GM19397 (cell line): Measurements from ENCODE around the gene C22orf39.

Source experiments
- ATAC-seq: cut with Tn5 transposase; IDR thresholded peaks from one replicate; pipeline ENCODE4 v1.9.1; 2021; ENCODE audit warnings: mild to moderate bottlenecking, moderate library complexity; ENCODE audit not compliant: unreplicated experiment

Gene C22orf39

DNA sequence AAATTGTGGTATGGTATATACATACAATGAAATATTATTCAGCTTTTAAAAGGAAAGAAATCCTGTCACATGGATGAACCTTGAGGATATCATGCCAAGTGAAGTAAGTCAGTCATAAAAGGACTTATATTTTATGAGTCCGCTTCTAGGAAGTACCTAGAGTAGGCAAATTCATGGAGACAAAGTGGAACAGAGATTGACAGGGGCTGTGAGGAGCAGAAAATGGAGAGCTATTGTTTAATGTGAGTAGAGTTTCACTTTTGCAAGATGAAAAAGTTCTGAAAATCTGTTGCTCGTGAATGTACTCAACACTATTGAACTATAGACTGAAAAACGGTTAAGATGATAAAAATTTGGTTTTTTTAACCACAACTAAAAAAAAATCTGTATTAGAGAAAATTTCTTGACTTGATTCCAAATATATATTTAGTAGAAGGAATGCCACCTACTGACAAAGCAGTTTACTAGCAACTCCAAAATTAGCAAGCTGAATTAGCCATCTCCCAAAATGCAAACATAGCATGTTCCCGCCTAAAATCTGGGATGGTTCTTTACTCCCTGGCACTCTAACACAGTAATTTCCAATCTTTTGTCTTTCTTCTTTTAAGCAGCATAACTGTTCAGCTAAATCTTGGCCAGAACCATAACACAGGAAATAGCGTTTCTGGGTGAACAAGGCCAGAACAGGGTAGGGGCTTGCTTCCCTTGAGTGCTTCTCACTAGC is 30.0 kb upstream of the C22orf39 start:
- no peak for ATAC-seq

DNA sequence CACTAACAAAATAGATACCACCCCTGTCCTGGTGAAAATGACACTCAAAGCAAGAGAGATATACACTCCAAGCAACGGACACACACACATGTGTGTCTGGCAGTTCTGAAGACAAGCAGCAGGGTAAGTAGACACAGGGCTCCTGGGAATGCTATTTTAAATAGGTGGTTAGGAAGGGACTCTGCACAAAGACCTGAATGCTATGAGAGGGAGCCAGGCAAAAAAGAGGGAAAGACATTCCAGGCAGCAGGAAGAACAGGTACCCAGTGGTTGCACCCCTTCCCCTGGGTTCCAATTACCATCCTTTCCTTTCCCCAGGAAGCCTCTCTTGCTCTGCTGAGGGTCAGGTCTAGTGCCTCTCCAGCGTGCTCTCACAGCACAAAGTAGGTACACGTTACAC is 28.5 kb upstream of the C22orf39 start:
- no peak for ATAC-seq

DNA sequence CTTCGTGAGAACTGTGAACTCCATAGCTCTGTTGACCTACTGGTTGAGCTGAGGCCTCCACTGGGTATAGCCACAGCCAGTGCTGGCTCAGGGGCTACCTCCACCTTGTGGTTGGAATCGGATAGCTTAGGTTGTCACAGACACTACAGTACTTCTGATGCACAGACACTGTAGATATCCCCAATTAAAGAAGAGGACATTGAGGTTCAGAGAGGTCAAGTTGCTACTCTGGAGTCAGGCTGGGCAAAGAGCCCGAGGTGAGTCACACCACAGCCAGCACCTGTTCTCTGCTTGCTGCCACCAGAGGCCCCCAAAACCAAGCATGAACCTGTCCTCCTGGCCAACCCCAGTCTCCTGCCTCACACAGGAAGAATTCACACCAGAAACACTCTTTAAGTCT is 26.1 kb upstream of the C22orf39 start:
- no peak for ATAC-seq

GRCh38 chr22:19472233-19472632 is 24.7 kb upstream of the C22orf39 start:
- no peak for ATAC-seq

- ATAC-seq = no peak
Observed at GRCh38 chr22:19471572-19471971, 24.1 kb upstream of the C22orf39 start.

GRCh38 chr22:19470010-19470409 is 22.5 kb upstream of the C22orf39 start:
- no peak for ATAC-seq

- no peak for ATAC-seq
Observed at GRCh38 chr22:19469421-19469820, 21.9 kb upstream of the C22orf39 start.

DNA sequence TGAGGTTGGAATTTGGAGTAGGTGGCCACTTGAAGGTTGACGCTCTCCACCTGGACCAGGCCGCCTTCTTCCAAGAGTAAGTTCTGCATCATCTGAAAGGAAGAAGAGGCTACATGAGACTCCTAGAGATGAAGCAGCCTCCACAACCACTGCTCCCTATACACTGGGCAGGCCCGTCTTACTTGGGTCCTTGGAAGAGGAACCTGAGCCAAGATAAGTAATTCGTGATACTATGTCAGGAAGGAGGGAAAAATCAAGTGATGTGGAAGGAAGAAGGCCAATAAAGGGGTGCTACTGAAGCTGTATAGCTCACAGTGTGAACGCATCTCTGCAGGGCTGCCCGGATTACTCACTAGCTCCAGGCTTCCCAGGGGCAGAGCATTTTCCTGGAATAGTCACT is 20.4 kb upstream of the C22orf39 start:
- no peak for ATAC-seq

DNA sequence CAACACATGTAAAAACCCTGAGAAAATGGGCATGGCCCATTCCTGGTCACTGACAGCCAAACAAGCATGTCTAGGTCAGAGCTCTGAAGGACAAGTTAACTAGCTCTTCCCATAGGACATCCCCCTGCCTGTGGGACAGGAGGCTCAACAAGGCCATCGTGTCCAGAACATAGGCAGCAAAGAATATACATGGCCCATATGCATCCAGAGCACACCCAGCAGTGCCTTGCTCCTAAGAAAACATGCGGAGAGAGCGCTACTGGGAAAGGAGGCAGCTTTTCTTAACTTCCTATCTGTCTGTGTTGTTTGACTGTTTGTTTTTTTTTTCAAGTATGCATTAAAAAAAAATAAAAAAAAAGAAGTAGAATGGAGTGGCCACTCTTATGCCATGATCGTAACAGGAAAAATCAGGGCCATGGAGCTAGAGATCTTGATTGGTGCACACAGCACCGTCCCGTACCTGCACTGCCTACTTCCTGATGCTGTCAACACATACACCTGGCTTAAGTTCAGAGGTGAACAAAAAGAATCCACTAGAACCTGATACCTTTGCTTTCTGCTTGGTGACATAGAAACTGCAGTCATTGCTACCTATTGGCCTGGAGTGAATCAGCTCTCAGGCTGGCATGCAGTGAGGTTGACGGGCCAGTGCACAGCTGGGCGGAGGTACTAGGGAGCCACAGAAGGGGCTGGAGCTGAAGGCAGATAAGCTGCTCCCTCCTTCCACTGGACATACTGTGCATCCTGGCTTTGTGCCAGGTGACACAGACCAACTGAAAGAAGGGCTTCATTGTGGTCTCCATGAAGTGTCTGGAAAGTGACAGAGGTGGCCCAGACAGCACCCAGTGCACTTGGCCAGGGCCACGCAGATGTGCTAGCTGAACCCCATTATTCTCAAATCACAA is 19.6 kb upstream of the C22orf39 start:
- no peak for ATAC-seq

GRCh38 chr22:19466126-19466716 is 18.7 kb upstream of the C22orf39 start:
- ATAC-seq = no peak

- ATAC-seq = no peak
Observed at GRCh38 chr22:19464975-19465374, 17.5 kb upstream of the C22orf39 start.

- no peak for ATAC-seq
Observed at GRCh38 chr22:19464546-19464945, 17.0 kb upstream of the C22orf39 start.

- ATAC-seq = no peak
Observed at GRCh38 chr22:19463491-19464469, 16.3 kb upstream of the C22orf39 start.

GRCh38 chr22:19463008-19463407 is 15.5 kb upstream of the C22orf39 start:
- ATAC-seq = no peak

- ATAC-seq = no peak
Observed at GRCh38 chr22:19461506-19461905, 14.0 kb upstream of the C22orf39 start.

- ATAC-seq = no peak
Observed at GRCh38 chr22:19460036-19460435, 12.5 kb upstream of the C22orf39 start.

GRCh38 chr22:19457828-19458428 is 10.4 kb upstream of the C22orf39 start:
- no peak for ATAC-seq

DNA sequence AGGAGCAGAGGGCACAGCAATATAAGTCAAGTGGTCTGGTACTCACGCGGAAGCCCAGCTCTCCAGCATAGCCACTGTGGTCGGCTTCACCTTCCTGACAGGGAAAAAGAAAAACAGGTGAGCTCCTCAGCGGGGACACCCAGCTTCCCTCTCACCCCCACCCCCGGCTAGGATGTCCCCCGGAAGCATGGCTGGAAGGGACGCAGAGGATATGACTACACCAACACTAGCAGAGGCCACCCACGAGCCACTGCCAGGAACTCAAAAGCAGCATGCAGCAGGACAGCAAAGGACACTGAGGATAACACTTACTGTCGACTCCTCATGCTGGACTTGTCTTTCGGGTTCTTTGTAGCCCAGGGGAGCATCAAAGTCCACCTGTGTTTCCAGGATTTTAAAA is 9.0 kb upstream of the C22orf39 start:
- ATAC-seq = no peak

DNA sequence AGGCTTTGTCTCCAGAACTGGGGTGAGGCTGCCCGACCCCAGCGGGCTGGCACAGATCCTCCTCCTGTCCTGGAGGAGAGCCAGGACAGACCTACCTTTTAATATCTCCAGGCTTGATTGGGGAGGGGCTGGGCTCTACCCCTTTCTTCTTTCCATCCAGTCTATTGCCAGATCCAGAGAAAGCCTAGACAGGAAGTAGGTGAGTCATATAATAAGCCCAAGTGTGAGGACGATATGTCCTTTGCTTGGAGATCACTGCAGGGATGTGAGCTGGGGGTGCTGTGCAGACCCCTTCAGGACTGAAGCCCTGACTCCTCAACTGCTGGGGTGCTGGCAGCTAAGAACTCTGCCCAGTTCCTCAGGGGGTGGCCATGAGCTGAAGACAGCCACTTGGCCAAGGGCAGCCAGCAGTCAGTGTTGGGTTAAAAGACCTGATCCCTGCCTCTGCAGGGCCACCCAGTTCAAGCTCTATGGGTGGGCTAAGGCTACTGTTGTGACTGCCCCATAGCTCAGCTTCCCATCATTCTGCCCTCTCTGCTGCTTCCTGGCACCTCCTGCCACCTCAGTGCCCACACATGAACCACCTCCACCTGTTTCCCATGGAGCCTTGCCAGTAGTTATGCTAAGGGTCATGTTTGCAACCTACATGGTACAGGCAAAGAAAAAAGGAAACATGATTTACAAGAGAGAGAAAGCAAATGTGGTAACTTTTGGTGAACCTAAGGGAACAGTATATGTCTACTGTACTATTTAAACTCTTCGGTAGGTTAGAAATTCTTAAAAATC is 8.3 kb upstream of the C22orf39 start:
- ATAC-seq = no peak
